ENCODE data around the gene RECQL.

The RECQL gene, protein sequence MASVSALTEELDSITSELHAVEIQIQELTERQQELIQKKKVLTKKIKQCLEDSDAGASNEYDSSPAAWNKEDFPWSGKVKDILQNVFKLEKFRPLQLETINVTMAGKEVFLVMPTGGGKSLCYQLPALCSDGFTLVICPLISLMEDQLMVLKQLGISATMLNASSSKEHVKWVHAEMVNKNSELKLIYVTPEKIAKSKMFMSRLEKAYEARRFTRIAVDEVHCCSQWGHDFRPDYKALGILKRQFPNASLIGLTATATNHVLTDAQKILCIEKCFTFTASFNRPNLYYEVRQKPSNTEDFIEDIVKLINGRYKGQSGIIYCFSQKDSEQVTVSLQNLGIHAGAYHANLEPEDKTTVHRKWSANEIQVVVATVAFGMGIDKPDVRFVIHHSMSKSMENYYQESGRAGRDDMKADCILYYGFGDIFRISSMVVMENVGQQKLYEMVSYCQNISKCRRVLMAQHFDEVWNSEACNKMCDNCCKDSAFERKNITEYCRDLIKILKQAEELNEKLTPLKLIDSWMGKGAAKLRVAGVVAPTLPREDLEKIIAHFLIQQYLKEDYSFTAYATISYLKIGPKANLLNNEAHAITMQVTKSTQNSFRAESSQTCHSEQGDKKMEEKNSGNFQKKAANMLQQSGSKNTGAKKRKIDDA

DNA sequence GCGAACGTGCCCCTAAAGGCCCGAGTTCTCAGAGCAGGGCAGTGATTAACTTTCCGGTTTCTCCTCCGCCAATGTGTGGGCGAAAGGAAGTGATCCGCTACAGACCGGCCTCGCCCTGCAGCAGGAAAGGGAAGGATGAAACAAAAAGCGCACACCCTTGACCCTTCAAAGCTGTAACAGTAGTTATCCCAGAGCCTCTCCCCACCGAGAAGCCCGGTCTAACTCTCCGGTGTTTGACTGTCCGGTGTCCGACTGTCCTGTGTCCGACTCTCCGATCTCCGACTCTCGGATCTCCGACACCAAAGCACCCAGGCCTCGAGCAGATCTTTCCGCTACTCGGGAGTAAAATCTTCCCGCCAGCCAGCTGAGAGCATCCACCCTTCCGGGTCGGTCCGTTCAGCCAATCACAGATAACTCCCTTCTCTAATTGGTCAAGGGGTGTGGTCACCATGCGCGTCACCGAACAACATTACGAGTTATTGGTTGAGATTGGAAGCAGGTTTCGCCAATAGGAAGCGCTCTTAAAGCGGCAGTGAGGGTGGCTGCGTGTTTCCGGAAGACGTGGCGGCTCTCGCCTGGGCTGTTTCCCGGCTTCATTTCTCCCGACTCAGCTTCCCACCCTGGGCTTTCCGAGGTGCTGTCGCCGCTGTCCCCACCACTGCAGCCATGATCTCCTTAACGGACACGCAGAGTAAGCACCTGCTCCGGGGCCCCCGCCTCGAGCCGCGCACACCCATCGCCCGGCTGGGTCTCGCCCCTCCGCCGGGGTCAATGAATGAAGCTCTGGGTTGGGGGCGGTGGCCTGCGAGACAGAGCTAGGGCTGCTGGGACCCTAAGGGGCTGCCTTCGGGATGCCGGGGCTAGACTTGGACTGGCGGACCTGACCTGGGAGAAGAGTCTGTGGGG, at the start of gene RECQL, which contains the start of gene GOLT1B:
RECQL (minus strand) TSS at position 378 of the 906 bp plus-strand sequence. CDS start 2,065 bp downstream, outside the sequence.
GOLT1B (plus strand) TSS at position 532 of the 906 bp plus-strand sequence; CDS start at position 667, 135 bp downstream.
- in situ Hi-C loops (cut with MboI; ENCODE audit: low sequenced_read_pairs): no loop called here

DNA sequence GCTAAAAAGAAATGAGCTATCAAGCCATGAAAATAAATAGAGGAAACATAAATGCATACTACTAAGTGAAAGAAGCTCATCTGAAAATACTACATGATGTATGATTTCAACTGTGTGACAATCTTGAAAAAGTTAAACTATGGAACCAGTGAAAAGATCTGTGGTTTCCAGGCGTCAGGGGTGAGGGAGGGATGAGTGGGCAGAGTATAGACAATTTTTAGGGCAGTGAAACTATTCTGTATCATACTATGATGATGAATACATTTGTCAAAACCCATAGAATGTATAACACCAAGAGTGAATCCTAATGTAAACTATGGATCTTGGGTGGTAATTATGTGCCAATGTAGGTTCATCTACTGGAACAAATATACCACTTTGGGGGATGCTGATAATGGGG, 46.0 kb upstream of the RECQL start:
- in situ Hi-C loops (cut with MboI; ENCODE audit: low sequenced_read_pairs): no loop called here

DNA sequence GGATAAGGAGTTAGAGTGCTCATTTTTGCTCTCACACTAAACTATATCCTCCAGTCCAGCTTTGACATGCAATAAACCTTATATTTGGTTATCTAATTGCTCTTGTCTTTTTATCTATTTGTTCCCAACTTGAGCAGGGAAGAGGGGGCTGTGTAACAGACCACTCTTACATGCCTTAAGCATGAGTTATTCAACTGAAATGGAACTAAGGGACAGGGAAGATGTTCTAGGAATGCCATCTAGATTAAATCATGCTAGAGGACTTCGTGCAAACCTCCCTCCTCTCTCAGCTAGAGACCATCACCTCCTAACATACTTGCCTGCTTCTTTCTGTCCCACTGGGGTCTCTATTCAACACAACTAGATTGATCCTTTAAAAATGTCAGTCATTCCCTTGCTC, 45.3 kb upstream of the RECQL start:
- in situ Hi-C loops (cut with MboI; ENCODE audit: low sequenced_read_pairs): no loop called here

DNA sequence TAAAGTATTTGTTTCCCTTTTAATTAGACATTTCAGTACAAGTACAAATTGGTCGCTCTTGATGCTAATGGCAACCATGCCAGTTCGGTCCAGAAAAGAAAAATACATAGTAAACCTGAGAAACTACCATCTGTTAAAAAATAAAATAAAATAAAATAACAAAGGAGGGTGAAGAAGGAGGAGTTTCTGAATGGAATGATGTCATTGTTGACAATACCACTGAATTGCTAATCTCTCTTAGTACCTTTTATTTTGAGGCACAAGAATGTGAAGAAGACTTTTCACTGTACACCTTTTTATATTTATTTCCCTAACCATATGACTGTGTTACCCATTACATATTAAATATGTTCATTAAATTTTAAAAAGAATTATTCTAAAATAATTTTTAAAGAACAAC, 44.1 kb upstream of the RECQL start:
- in situ Hi-C loops (cut with MboI; ENCODE audit: low sequenced_read_pairs): no loop called here

DNA sequence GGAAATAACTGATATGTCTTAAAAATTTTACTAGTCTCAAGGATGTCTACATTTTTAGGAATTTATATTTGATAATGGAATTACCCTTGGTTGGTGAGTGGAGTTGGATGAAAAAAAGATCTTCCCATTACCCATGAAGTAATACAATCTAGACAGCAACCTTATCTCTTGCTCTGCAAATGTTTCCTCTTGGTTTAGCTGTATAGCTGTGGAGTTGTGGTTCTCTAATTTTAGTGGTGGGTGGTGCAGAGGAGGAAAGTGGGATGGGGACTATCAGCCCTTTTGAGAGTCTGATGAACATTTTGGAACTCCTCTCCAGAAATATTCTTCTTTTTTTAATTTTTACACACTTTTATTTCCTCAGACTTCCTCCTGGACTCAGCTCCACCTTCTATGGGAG, 41.7 kb upstream of the RECQL start:
- in situ Hi-C loops (cut with MboI; ENCODE audit: low sequenced_read_pairs): no loop called here

DNA sequence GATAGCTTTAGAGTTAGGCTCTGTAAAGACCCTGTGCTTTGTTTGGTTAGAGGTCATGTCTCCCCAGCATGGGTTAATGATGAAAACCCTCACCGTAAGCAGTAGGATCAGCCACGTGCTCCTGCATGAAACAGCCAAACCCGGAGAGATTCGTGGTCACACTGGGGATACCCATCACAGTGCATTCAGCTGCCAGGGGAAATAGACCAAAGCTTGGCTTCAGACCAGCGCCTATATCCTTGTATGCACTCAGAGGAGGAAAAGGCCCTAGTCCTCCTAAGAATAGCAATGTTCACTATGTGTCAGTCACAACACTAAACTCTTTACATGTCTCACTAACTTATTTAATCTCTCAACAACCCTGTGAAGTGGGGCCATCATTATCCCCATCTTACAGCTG, 41.0 kb upstream of the RECQL start:
- in situ Hi-C loops (cut with MboI; ENCODE audit: low sequenced_read_pairs): no loop called here

DNA sequence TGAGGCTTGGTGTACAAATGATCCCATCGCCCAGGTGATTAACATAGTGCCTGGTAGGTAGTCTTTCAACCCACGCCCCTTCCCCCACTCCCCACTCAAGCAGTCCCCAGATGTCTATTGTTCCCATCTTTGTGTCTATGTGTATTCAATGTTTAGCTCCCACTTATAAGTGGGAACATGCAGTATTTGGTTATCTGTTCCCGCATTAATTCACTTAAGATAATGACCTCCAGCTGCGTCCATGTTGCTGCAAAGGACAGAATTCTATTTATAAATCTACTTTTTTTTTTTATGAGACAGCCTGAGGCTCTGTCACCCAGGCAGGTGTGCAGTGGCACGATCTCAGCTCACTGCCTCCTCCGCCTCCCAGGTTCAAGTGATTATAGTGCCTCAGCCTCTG, 40.3 kb upstream of the RECQL start:
- in situ Hi-C loops (cut with MboI; ENCODE audit: low sequenced_read_pairs): no loop called here

DNA sequence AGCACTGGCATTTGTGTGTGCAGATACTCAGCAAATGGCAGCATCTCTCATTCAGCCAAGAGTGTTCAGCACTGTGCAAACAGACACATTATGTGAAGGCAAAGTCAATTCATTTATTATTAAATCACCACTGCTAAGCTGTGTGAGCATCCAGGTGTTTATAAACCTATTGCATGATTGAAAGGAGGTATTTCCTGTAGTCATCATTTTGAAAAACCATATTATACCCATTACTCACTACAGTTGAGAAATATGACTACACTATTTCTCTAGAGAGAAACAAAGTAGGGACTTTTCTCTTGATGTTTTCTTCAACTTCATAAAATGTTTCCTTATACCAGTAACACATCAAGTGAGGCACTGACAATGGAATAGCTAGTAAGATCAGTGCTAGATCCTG, 38.4 kb upstream of the RECQL start:
- in situ Hi-C loops (cut with MboI; ENCODE audit: low sequenced_read_pairs): no loop called here

DNA sequence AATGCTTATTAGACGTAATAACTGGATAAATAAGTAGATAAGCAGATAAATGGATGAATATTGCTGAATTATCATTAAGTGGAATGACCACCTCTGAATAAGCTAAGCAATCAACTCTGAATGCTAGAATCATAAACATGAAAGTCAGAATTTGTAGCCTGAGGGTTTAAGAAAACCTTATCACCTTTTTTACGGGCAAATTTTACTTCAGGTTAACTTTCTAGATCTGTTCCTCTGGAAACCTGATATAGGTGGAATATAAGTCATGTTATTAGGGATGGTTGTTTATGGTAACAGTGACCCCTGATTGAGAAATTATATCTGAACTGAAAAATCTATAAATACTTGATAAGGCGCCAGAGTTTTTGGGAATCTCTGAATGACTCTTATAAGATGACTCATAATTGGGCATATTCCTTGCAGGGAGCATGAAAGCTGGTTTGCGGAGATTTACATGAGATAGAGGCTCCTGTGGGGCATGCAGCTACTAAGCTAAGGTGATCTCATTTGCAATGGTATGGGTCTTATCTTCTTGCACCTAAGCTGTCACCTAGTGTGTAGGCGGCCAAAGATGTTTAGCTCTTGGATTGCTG, 36.7 kb upstream of the RECQL start:
- in situ Hi-C loops (cut with MboI; ENCODE audit: low sequenced_read_pairs): no loop called here

DNA sequence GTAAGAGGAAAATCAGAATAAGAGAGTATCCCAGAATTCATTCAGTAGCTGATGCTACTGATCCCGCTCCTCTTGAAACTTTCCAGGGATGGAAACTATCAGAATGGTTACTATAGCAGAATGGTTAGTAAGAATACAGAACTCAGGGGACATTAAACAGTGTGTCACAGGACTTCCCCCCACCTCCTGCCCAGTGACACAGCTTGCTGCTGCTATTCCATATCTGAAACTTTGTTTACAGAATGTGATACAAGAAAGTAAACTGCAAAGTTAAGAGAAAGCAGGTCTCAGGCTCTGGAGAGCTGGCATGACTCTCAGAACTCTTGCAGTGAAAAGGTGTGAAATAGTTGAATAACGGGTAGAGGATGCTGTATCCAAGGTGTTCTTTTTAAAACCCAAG, 28.0 kb upstream of the RECQL start:
- in situ Hi-C loops (cut with MboI; ENCODE audit: low sequenced_read_pairs): no loop called here

DNA sequence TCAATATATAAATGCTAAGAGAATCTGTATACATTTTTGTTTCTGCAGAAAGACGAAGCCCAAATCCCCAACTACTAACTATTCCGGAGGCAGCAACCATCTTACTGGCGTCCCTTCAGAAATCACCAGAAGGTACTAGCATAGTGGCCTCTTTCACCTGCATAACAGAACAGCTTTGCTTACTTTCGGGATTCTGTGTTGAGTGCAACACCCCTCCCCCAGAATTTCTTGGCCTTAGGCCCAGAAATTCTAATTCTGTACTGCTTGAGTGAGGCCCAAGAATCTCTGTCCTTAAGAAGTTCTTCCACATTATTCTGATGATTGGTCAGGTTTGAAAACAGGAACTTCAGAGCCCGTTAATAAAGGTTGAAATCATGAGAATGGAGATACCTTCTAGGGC, 27.5 kb upstream of the RECQL start:
- in situ Hi-C loops (cut with MboI; ENCODE audit: low sequenced_read_pairs): no loop called here

DNA sequence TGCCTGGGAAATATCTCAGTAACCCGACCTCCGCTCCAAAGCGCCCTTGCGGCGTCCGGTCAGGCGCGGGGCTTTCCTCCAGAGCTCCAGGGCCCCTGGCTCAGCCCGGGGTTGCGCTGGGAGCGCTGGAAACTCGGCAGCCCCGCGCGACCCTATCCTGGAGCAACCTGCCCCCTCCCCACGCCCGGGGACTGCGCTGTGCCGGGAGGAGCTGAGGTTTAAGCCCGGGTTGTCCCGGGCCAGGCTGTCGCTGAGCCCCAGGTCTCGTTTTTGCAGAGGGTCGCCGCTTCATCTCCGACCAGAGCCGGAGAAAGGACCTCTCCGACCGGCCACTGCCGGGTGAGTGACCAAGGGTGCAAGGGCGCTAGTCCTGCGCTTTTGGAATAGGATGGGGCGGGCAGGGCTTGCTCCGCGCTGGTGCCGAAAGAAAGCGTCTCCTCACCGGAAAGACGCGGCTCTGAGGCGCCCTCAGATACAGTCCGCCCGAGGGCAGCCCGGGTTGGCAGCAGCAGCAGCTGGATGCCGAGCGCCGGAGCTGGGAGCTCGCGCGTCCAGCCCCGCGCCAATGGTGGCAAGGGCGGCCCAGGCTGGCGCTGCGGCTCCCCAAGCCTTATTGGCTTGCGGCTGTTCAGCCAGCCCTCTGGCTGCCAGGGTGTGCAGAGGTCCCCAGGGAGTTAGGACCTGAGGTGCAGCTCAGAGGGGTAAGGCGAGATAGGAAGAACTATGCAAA, 26.2 kb upstream of the RECQL start:
- in situ Hi-C loops (cut with MboI; ENCODE audit: low sequenced_read_pairs): no loop called here

DNA sequence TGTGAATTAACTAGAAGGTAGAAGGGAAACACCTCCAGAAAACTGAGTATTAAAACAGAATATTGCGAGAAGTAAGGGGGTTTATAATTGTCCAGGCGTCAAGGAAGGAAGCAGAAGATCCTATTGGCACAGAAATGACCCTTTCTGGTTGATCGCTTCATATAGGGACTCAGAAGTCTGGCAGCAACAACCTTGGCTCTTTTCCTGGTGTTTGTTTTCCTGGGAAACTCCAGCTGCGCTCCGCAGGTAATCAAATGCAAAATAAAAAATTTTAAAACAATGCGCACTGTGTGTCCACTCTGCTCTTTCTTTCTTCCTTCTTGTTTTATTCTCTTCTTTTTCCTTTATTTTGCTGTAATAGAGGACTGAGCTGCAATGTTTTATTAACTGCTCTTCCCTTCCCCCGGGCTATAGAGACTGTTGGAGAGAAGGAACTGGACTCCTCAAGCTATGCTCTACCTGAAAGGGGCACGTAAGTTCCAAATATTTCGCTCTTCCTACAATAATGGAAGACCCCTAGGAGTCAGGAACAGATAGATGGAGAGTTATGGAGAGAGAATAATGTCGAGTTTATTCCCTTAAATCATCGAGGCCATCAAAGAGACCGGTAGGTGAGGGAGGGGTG, 25.4 kb upstream of the RECQL start:
- in situ Hi-C loops (cut with MboI; ENCODE audit: low sequenced_read_pairs): no loop called here

DNA sequence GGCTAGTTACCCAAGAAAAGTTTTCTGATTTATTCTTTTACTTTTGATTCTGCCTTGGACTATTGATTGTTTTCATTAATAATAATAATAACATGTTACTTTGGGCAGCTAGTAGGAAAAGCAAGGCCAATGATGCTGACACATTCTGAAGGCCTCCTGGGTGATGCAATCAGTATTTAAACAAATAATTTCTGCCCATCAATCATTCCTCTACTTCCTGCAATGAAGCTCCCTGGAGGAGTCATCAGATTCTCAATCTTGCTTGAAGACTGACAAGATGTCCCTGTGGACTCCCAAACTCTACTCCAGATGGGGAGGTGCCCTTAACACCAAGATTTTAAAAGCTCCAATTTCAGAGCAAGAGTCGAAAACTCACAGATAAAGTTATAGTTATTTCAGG, 24.6 kb upstream of the RECQL start, which contains the start of gene SPX:
SPX (plus strand) TSS at position 244 of the 400 bp plus-strand sequence. CDS start 177 bp downstream, outside the sequence.
- in situ Hi-C loops (cut with MboI; ENCODE audit: low sequenced_read_pairs): no loop called here

DNA sequence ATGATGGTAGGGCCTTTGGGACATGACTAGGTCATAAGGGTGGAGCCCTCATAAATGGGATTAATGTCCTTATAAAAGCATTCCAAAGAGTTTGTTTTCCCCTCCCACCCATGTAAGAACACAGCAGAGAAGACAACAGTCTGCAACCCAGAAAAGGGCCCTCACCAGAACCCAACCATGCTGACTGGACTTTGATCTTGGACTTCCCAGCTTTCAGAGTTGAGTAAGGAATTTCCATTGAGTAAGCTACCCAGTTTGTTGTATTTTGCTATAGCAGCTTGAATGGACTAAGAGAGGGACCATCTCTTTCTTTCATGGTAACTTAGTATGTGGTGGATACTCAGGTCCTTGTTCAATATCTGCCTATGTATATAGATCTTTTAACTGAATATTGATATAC, 21.7 kb upstream of the RECQL start:
- in situ Hi-C loops (cut with MboI; ENCODE audit: low sequenced_read_pairs): no loop called here

DNA sequence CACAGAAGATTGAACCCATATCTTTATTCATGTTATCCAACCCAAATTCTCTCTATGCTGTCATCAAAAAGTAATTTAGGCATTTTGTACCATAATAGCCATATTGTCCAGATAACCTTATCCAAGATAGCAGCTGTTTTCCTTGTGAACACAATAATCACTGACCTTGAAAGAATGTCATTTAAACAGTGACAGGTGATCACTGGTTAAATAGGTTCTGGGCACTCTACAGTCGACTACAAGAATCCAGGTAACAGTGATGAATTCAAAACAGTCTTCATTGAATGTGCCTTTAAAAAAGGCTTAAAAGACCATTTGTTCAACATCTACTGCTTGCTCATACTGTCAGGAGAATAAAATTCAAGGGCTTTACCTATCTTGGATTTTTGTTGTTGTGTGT, 20.1 kb upstream of the RECQL start:
- in situ Hi-C loops (cut with MboI; ENCODE audit: low sequenced_read_pairs): no loop called here

DNA sequence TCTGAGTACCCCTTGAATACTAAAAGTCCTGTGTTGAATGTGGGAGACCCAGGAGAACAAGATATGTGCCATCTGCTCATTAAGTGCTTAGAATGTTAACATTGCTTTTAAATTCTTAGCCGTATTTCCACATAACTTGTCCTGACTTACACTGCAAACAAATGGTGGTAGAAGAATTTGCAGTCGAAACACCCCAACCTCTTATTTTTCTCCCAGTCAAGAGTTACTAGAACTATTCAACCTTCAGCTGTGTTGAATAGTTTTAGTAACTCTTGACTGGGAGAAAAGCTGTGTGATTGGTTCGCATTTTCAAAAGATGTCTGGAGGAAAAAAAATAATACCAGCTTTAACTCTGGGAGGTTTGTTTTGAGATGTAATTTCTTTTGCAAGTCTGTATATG, 17.0 kb upstream of the RECQL start:
- in situ Hi-C loops (cut with MboI; ENCODE audit: low sequenced_read_pairs): no loop called here

DNA sequence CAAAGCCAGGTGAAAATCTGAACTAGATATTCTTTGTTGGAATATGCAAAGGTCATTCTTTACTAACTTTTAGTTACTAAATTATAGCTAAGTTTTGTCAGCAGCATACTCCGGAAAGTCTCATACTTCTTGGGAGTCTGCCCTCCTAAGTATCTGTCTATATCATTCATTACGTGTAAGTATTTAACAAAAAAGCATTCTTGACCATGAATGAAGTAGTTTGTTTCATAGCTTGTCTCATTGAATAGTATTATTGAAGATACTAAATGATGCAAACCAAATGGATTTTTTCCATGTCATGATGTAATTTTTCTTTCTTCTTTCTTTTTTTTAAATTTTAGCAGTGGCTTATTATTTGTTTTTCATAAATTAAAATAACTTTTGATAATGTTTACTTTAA, 14.8 kb upstream of the RECQL start:
- in situ Hi-C loops (cut with MboI; ENCODE audit: low sequenced_read_pairs): no loop called here

DNA sequence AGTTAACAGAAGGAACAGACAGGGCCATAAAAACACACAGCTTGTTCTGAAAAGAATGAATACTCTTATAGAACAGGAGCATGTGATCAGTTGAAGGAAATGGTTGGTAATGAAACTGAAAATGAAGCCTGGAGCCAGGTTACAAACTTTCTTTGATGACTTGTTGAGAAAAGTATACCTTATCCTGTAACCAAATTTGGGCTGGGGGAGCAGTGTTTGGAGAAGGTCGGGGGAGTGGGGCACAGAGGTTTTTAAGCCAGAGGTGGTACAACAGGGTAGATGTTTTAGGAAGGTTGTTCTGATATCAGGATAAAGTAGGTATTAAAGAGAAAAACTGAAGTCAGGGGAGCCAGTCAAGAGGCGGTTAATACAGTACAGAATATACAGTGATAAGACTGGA, 8.3 kb upstream of the RECQL start:
- in situ Hi-C loops (cut with MboI; ENCODE audit: low sequenced_read_pairs): no loop called here

DNA sequence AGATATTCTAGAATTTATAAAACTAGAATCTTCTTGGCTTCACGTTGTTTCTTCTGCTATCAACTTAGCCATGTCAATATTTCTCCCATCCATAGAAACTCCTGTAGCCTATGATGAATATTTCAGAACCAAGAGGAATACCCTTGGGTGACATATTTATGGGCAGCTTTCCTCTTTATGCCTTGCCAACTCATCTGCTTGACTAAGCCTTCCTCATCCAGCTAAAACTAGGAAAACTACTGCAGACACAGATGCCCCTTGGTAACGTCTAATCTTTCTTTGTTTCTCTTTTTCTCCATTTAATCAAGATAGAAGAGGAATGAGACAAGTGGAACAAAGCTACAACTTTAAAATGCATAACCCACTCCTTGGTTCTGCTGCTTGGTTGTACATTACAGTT, 6.4 kb upstream of the RECQL start:
- in situ Hi-C loops (cut with MboI; ENCODE audit: low sequenced_read_pairs): no loop called here
